HepG2 (cell line): ENCODE results near the gene POLA1.

ENCODE experiments used
- FOXA3 ChIP-seq: IDR thresholded peaks from 2 replicates; pipeline ENCODE4 v1.6.1; 2016; ENCODE audit warnings: missing genetic modification reagents, missing compliant biosample characterization
- GABPB1 ChIP-seq: IDR thresholded peaks from 2 replicates; pipeline ENCODE4 v1.6.1; 2016; ENCODE audit warnings: mild to moderate bottlenecking, missing genetic modification reagents, moderate library complexity, missing compliant biosample characterization
- HNF4A ChIP-seq: sonication (generic); formaldehyde crosslinking; IDR thresholded peaks from 2 replicates; pipeline ENCODE4 v1.4.0; 2020; ENCODE audit warnings: missing genetic modification reagents
- NPAS2 ChIP-seq: sonication (generic); formaldehyde crosslinking; IDR thresholded peaks from 2 replicates; pipeline ENCODE4 v1.8.0; 2022; ENCODE audit warnings: mild to moderate bottlenecking, missing genetic modification reagents, borderline replicate concordance
- POLR2A ChIP-seq, 2 experiments: IDR thresholded peaks; 2 replicates each; pipeline ENCODE4 v1.6.1; 2011; ENCODE audit warnings: low read depth in 2 of 2, low read length in 2 of 2, mild to moderate bottlenecking in 1 of 2, moderate library complexity in 1 of 2; ENCODE audit not compliant: insufficient read depth in 1 of 2
- RBM39 ChIP-seq: fragments of 200-400 bp; formaldehyde crosslinking; IDR thresholded peaks from one replicate; pipeline ENCODE4 v1.6.1; 2018; ENCODE audit warnings: antibody characterized with exemption, mild to moderate bottlenecking, low read depth, low read length; ENCODE audit not compliant: poor library complexity, severe bottlenecking
- ZNF44 ChIP-seq: sonication (generic); formaldehyde crosslinking; IDR thresholded peaks from 2 replicates; pipeline ENCODE4 v1.5.1; 2020; ENCODE audit warnings: mild to moderate bottlenecking, missing genetic modification reagents
- TF ChIP-seq, protein P1 (sequence below), 2 experiments: IDR thresholded peaks; 2 replicates each; pipeline ENCODE4 v1.6.1; 2011 to 2012; ENCODE audit warnings: low read length in 2 of 2, borderline replicate concordance in 1 of 2, low read depth in 1 of 2, mild to moderate bottlenecking in 1 of 2, moderate library complexity in 1 of 2

DNA sequence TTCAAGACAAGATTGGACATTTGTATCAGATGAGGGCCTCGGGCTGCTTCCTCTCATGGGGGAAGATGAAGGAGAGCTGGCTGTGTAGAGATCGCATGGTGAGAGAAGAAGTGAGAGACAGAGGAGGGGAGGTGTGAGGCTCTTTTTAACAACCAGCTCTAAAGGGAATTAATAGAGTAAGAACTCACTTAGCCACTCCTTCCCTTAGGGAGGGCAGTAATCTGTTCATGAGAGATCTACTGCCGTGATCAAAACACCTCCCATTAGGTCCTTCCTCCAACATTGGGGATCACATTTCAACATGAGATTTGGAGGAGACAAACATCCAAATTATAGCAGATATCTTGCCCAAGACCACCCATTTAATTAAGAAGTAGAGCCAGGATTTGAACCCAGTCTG lies 225.0 kb downstream of the POLA1 start:
- TF ChIP-seq ZNF44 (CRISPR knock-in tag) (no peak), RBM39 (no peak), POLR2A (IDR thresholded peaks at IDR 0.05; ENCODE audit: insufficient read depth in 1 of 2, low read depth in 2 of 2, low read length in 2 of 2) (no peak), GABPB1 (CRISPR knock-in tag) (no peak), FOXA3 (CRISPR knock-in tag) (no peak), HNF4A (CRISPR knock-in tag) (no peak), NPAS2 (CRISPR knock-in tag) (no peak)
- TF ChIP-seq, protein P1, sequence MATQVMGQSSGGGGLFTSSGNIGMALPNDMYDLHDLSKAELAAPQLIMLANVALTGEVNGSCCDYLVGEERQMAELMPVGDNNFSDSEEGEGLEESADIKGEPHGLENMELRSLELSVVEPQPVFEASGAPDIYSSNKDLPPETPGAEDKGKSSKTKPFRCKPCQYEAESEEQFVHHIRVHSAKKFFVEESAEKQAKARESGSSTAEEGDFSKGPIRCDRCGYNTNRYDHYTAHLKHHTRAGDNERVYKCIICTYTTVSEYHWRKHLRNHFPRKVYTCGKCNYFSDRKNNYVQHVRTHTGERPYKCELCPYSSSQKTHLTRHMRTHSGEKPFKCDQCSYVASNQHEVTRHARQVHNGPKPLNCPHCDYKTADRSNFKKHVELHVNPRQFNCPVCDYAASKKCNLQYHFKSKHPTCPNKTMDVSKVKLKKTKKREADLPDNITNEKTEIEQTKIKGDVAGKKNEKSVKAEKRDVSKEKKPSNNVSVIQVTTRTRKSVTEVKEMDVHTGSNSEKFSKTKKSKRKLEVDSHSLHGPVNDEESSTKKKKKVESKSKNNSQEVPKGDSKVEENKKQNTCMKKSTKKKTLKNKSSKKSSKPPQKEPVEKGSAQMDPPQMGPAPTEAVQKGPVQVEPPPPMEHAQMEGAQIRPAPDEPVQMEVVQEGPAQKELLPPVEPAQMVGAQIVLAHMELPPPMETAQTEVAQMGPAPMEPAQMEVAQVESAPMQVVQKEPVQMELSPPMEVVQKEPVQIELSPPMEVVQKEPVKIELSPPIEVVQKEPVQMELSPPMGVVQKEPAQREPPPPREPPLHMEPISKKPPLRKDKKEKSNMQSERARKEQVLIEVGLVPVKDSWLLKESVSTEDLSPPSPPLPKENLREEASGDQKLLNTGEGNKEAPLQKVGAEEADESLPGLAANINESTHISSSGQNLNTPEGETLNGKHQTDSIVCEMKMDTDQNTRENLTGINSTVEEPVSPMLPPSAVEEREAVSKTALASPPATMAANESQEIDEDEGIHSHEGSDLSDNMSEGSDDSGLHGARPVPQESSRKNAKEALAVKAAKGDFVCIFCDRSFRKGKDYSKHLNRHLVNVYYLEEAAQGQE (IDR thresholded peaks at IDR 0.05; ENCODE audit: borderline replicate concordance in 1 of 2, low read depth in 1 of 2, low read length in 2 of 2) = no peak
